ENCODE measurements around the gene CEP128.

GRCh38 chr14:80844872-80845271 is 96.7 kb downstream of the CEP128 start:
- TF ChIP-seq GATA3 (IDR thresholded peaks at IDR 0.05; ENCODE audit: low read depth, low read length) (no peak), GATA2 (IDR thresholded peaks at IDR 0.05; ENCODE audit: low read depth, low read length) (no peak)

Data from SH-SY5Y (cell line).